ENCODE measurements around the gene ATG13.

- TF ChIP-seq CTCF (IDR thresholded peaks at IDR 0.05): no peak
- no peak for TF ChIP-seq POLR2A (IDR thresholded peaks at IDR 0.05)
Measured at GRCh38 chr11:46719048-46719542, 101.7 kb downstream of the ATG13 start, which contains the start of gene F2.

Measured in lower leg skin (tissue), 3 donors.